Caki2 (cell line): Measurements from ENCODE around the gene LYPD6B. TPM values are rescaled to one million over a fixed set of nuclear protein-coding genes. Genes with fewer than 3 reads are reported as not detected.

Experiments used
- DNase-seq: peaks from one replicate; pipeline ENCODE4 v3.0.0-alpha.2; 2015; ENCODE audit warnings: low read depth
- in situ Hi-C: cut with HindIII; loops from 2 replicates; pipeline ENCODE4 v1.10.0; 2016; ENCODE audit warnings: low sequenced_read_pairs, low pct_unique_long_range_greater_than_20kb, mixed read lengths
- total RNA-seq: library from RNA; depleted of rRNA; stranded (reverse); fragments of >200 nt; shearing (Covaris generic); gene quantifications from 2 replicates; pipeline ENCODE4 v1.2.3, GENCODE V29; 2014; ENCODE audit warnings: low replicate concordance

The LYPD6B gene
- total RNA-seq, 1 experiment from 2014 or later = not detected

DNA sequence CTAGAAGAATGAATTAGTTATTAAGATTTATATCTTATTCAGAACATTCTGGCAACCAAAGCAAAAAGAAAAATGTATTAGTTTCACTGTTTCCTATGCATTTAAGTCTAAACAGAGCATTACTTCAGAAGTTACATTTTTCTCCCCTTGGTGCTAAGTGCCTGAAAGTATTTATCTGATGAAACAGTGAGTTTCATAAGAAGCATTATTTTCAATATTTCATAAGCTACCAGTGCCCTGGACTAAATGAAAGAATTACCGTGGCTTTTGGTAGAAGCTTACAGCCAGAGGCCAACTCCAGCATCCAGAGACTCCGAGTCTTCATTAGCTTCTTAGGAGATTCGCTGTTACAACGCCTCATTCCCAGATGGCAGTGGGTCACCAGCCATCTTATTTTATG is 97.6 kb downstream of the LYPD6B start:
- in situ Hi-C loops = no loop called here
- DNase-seq = no peak

DNA sequence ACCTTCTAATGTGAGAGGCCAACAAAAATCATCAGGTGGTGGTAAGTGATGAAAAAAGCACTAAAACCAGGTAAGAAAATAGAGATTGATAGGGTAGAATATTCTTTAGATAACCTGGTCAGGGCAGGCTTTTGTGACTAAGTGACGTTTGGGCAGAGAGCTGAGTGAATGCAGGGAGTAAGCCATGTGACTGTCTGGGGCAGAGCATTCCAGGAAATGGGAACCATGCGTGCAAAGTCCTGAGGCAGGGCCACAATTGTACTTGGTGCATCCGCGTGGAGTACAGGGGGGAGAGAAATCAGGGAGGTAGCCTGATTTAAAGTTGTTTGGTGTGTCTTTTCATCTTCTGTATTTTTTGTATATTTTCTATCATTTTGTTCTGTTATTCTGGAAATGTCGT is 102.5 kb downstream of the LYPD6B start:
- no peak for DNase-seq
- in situ Hi-C loops = no loop called here

DNA sequence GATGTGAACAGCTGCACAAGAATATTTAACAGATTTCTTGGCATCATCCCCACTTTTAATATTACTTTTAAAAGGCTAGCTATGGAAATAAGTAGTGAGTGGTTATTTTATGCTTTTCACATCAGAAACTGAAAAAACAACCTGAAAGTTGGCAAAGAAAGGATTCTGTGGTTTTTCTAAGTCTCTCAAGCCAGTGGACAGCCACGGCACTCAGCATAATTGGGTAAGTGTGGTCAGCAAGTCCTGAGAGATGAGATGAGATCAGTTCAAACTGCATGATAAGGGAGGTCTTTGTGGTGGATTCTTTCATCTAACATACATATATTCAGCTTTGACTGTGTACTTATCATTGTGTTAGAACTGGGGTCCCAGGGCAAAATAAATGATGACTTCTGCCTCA is 105.2 kb downstream of the LYPD6B start:
- DNase-seq = no peak
- in situ Hi-C loops = no loop called here

DNA sequence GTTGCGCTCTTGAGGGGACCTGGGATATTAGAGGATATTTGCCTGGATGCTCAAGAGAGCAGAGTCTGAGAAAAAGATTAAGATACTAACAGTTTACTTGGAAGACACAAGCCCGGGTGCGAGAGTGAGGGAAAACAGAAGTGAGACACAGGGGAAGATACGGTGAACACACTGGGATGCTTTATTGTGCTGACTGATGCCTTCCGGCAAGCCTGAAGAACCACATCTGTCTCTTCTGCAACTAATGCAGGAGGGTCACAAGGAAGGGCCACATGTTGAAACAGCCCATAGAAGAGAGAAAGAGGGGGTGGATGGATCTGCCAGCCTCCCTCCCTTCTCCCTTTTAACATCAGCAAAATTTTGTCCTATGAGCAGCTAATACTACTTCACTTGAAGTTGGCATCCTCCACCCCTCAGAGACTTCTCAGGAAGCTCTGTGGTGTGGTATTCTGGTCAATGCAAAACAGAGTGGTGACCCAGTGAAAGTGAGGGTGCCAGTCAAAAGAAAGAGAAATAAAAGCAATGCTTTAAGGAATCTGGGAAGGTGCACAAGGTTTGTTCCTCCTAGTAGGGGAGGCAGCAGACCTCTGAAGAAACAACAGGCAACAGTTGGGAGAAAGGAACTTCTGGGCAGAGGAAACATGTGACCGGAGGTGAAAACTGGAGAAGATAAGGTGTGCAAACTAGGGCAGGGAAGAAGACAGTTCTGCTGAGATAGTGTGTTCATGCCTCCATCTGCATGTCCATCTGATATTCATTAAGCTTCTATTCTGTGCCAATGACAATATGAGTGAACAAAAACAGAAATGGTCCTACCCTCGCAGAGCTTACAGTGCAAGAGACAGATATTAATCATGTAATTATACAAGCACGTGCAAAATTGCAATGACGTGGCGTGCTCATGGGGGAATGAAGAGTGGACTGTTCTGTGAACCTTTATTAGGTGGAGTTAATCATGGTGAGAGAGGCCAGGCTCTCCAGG is 107.1 kb downstream of the LYPD6B start:
- DNase-seq = no peak
- in situ Hi-C loops = no loop called here

DNA sequence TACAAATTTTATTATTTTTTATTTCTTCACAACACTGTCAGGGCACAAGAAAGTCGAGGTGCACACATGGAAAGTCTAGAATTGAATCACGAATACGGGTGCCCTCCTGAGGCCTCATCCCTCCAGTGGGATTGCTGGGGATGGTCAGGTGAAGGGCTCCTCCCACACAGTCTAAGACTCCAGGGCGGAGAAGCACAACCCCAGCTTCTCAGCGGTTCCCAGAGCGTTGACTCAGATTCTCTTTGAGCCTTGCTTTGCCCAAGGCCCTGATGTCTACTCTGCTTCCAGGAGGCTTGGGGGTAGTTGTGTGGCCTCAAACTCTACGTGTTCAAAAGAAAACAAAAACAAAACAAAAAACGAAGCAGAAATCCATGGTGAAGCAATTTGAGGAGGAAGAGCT is 108.4 kb downstream of the LYPD6B start:
- no peak for DNase-seq
- in situ Hi-C loops = no loop called here

DNA sequence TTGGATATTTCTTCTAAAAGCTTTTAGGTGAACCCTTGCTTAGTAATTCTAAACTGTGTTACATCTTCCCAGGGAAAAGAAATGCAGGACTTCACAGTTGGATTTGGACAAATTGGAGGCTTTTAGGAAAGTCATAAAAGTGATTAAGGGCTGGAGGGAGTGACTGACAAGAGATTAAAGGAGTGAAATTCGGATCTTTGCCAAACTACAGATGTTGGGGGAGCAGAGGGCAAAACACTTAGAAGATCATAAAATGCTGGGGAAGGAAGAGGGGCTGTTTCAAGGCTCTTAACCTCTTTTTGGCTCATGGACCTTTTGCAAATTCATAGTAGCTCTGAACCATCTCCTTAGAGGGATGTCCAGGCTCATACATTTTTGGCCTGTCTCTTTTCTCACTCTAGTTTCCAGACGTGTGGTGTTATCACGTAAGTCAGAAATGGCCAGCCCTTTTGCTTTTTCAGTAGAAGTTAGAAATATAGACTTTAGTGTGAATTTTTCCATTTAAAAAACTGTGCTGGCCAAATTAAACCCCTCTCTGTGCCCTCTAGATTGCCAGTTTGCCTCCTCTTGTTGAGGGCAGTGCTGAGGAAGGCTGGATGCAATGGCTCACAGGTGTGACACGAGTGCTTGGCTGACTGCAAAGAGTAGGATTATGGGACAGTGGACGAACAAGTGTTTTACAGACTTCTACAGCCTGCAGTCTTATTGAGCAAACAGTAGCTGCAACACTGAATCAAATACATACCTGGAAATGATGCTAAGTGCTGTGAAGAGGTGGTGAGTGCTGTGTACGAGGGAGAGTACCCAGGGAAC is 109.9 kb downstream of the LYPD6B start:
- DNase-seq = no peak
- in situ Hi-C loops = no loop called here

DNA sequence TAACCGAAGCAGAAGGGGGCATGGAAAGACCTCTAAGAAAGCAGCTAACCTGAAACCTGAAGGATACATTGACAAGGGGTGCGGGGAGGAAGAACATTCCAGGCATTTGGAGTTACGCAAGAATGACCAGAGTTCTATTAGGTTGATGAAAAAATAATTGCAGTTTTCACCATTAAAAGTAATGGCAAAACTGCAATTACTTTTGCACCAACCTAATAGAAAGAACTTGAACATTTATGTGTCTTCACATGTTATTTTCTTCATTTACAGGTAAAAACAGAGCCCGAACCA is 110.5 kb downstream of the LYPD6B start:
- in situ Hi-C loops = no loop called here

DNA sequence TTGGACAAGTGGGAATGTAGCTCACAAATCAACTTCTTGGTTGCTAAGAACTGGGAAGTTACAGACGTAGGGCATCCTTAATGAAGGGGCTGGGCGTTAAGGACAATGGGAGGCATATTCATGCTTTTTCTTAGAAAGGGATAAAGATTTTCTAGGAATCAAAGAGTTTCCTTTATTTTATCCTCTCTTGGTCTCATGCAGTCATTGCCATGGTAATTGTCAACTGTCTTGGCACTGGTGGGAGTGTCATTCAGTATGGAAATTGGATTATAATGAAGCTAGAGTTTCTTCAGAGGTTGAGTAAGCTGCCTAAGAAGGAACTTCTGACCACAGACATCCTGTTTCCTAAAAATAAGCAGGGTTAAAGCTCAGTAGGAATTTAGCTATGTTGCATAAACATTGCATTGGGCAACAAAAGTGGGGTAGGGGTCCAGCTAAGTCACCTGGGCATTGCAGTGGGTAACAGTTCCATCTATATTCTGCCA is 114.0 kb downstream of the LYPD6B start:
- in situ Hi-C loops = no loop called here
- DNase-seq = no peak

More for the DNA sequence above, 110.5 kb downstream of the LYPD6B start:
- no peak for DNase-seq

DNA sequence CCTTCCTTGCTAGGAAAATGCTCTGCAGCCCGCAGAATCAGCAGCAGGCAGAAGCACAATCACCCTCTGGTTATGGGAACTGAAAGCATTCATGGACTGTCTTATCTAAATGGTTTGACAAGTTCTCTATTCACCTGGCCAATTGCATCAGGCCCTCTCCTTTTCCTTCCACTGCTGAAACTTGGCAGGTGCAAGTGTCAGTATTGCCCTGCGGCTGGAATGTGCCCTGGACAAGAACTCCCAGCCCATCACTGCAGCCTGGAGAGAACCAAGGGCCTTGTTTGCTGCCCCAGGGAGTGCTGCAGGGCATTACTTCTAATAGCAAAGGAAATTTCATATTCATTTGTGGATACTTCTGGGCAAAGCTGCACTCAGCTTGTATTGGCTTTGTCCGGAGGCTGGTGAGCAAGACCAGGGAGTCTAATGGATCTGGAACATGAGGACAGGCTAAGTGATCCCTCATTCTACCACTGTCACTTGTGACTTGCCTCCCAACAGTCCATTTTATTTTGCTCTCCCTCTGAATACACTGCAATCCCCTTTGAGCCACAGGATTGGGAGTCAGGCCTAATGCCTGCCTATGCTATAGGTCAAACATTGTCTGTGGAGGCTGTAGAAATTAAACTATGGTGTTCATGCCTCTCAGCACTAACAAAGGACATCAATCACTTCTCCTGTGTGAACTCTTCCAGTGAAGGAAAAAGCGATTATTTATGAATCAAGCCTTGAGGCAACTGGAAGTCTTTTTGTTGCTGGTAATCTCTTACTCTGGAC is 116.9 kb downstream of the LYPD6B start:
- DNase-seq = no peak
- in situ Hi-C loops = no loop called here

DNA sequence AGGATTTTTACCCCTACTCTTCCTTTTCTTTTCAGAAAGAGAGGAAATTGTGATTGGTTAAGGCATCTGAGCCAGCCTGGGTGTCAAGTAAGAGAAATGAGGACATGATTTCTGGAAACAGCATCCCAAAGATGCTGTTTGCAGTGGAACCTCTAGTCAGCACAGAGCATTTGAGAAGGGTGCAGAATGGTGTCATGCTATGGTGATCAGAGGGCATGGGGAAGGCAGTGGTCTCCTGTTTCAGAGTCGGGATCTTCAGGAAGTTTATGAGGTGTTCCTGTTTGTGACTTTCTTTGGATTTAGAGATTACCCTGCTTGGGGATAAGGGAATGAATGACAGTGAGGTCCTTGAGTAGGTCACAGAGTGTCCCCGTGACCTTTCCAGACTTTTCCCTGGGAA is 117.5 kb downstream of the LYPD6B start:
- DNase-seq = no peak
- in situ Hi-C loops = no loop called here

DNA sequence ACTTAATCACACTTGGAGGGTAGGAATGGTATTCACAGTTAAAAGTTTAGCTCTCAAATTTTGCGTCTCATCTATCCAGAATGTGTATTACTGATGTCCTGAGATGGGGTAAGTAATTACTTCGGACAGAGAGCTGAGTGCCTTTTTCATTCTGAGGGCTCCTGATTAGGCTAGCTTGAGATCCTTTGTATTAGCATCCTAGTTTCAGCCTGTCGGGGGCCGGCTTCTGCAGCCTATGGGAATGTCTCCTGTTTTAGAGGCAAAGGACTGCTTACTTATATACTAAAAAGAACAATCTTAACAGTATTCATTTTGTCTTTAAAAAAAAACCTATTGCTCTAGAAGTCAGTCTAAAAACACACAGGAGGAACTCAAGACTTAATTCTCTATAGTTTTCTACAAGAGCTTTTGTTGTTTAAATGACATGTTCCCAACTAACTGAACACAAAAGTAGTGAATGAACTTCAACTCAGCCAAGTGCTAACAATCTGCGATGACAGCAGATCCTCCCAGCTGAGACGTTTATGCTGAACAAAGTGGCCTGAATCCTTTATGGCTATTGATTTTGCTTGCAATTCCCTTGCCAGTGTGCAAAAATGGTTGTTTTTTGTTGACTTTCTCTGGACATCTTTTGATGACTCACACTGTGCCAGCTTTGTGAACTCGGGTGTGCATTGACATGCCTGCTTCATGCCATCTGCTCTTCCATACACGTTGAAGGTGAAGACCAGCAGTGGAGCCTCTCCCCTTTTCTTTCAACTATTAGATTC is 118.7 kb downstream of the LYPD6B start:
- in situ Hi-C loops = no loop called here
- DNase-seq = no peak

DNA sequence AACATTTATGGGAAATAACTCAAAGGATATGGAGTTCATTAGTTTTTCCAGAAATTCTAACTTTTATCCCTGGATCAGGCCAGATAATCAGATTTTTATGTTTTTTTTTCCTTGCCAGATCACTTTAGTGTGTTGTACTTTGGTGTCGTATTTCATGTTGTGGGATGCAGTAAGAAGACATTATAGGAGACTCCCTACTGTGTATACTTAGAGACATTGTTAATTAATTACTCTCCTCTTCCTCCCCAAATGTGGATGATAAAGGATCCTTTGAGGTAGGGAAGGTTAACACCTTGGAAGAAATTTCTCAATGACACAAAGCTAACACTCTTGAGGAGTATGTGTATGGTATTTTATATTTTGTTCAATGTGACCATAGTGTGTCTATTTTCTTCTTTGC is 120.5 kb downstream of the LYPD6B start:
- no peak for DNase-seq
- in situ Hi-C loops = no loop called here

DNA sequence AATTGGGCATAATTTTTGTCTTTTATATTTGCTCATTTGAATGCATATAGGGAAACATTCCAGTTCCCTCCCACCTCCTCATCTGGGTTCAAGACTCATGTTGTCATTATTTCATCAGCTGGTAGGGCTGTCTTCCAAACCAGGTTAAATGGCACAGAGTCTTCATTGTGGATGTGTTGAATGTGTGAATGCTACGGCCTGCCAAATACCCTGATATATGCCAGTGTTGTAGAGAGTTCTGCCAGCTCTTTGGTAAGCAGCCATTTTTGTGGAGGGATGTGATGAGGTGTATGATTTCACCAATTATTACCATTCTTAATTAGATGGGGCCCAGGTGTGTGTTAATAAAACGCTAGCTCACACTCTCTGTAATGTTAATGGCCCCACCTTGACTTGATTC is 121.7 kb downstream of the LYPD6B start:
- no peak for DNase-seq
- in situ Hi-C loops = no loop called here

DNA sequence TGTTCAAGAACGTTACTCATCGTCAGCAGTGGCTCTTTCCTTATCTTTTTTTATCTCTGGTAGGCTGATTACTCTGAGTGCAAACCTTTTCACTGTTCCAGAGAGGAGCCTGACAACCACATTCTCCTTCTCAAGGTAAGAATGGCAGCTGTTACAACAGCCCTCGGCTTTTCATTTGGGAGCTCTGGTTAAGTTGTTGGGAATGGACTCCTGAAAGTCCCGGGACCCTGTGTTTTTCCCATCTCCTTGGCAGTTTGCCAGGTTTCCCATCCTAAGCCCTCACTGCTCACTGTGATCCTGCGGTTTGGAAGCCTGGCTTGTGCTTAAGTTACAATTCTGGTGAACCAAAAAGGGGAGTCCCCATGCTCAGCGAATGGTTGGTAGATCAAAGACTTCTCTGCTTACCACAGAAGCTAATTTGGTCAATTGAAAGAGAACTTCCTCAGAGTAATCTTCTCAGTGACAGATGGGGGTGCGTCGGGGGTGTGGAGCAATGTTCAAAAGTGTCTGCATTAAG is 122.3 kb downstream of the LYPD6B start:
- no peak for DNase-seq
- in situ Hi-C loops = no loop called here

DNA sequence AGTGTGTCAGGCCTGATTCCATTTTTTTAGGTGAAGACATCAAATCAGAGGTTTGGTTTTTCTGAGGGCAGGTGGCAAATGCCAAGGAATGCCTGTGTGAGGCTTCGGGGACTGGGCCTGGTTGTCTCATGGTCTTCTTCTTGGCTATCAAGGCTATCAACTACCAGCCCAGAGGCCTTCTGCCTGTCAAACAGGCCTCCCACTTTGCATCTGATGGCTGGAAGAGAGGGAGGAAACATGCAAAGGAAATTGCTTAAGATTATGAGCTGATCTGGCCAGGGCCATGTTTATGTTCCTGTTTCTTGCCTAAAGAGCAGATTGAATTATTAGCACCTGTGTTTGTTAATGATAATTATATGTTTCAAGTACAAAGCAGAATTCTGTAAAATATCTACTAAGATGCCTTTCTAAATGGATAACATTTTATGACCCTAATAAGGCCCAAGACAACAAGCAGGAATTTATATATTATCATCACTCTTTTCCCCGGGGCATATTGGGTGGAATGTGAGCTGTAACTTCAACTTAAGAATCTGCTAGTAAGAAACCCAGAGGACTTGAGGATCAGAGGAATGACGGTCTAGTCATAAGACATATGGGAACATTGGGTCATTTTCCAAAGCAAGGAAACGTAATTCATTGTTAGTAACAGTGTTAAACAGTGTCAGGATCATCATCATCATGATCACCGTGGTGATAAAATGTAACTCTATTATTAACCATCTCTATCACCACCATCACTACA is 123.2 kb downstream of the LYPD6B start:
- no peak for DNase-seq
- in situ Hi-C loops = no loop called here

DNA sequence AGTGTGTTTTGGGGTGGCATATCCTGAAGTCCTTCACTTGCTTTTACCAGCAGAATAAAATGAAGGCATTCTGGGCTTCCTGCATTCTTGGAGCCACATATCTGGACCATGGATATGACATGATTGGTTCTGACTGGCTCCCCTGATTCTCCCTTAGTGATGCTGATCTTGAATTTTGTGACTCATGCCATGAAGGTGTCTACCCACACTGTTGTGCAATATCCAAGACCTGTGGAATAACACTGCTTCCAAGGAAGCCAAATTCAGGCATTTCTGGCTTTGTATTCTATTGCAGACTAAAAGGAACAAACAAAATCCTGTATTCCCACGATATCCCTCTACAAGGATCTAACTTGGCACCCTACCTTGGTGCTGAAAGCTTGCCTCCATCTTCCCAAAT is 125.8 kb downstream of the LYPD6B start:
- in situ Hi-C loops = no loop called here
- DNase-seq = no peak

DNA sequence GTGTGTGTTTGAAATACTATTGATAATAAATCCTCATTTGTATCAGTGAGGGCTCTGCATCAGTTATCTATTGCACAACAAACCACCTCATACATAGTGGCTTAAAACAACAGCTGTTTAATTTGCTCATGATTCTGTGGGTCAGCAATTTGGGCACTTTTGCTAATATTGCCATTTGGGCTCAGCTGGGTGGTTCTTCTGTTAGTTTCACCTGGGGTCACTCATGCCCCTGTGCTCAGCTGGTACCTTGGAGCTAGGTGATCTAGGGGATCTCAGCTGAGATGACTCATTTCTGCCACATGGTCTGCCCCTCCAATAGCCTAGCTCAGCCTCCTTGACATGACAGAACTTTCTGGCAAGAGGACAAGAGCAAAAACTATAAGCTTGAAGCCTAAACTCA is 126.3 kb downstream of the LYPD6B start:
- in situ Hi-C loops = no loop called here

More for the DNA sequence above, 126.3 kb downstream of the LYPD6B start:
- DNase-seq = no peak
